ENCODE results near the gene NGFR. TPM values are rescaled to one million over a fixed set of nuclear protein-coding genes. Genes with fewer than 3 reads are reported as not detected.
A peak's percentile ranks its signal among the peaks of the same experiment; 100 is the strongest.
"Not testable (repeated sequence)": the region's sequence is repeated elsewhere in the genome, so short reads cannot be mapped to it uniquely, and the experiment has no call there.

The NGFR gene
- polyA plus RNA-seq, 1 donor from 2014 or later: not detected

DNA sequence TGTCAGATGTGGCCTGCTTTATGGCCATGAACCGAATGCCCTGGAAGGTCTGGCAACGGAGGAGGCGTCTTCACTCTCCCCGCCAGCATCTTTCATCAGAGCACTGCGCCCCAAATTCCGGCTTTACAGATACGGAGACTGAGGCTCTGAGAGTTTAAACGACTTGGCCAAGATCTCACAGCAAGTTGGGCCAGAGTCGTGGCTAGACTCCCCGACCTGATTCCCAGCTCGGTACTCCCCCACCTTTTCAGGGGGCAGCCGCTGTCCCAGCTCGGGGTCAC, 1.7 kb downstream of the NGFR start:
- H3K4me1 Mint-ChIP-seq: peaks cover 10 to 13% (median 10%) of the 10 kb centered on the region in 3 donors
- H3K36me3 Mint-ChIP-seq: no peaks in the 10 kb centered on the region
- H3K9me3 Mint-ChIP-seq: no peaks in the 10 kb centered on the region
- peak overlapping the region; percentile 63 to 89 (median 82) for H3K4me3 Mint-ChIP-seq
- H3K27me3 Mint-ChIP-seq: peaks cover 33% of the 10 kb centered on the region
- H3K27ac Mint-ChIP-seq: no peak overlapping the region

GRCh38 chr17:49497148-49498028, 2.3 kb downstream of the NGFR start:
- Mint-ChIP-seq H3K27ac (peak overlapping the region in 1 of 3 donors; percentile 76), H3K36me3 (no peaks in the 10 kb centered on the region), H3K4me3 (peak overlapping the region; percentile 69 to 89 (median 82)), H3K27me3 (peaks cover 36% of the 10 kb centered on the region), H3K9me3 (no peaks in the 10 kb centered on the region), H3K4me1 (peaks cover 10 to 13% (median 10%) of the 10 kb centered on the region in 3 donors)

GRCh38 chr17:49498029-49498615, 3.0 kb downstream of the NGFR start:
- no peaks in the 10 kb centered on the region for H3K36me3 Mint-ChIP-seq
- H3K4me3 Mint-ChIP-seq: peak overlapping the region; percentile 68 to 89 (median 78)
- peaks cover 5 to 13% (median 10%) of the 10 kb centered on the region in 3 donors for H3K4me1 Mint-ChIP-seq
- no peak overlapping the region for H3K27ac Mint-ChIP-seq
- no peaks in the 10 kb centered on the region for H3K9me3 Mint-ChIP-seq
- peaks cover 38% of the 10 kb centered on the region for H3K27me3 Mint-ChIP-seq

GRCh38 chr17:49501496-49501895, 6.4 kb downstream of the NGFR start:
- no peak overlapping the region for H3K27ac Mint-ChIP-seq
- no peaks in the 10 kb centered on the region for H3K36me3 Mint-ChIP-seq
- peaks cover 5 to 7% (median 6%) of the 10 kb centered on the region in 3 donors for H3K4me1 Mint-ChIP-seq
- peaks cover 51% of the 10 kb centered on the region for H3K27me3 Mint-ChIP-seq
- H3K4me3 Mint-ChIP-seq: no peak overlapping the region
- peaks cover 0 to 1% (median 0%) of the 10 kb centered on the region in 3 donors for H3K9me3 Mint-ChIP-seq

GRCh38 chr17:49502254-49502653, 7.2 kb downstream of the NGFR start:
- Mint-ChIP-seq H3K36me3 (no peaks in the 10 kb centered on the region), H3K27me3 (peaks cover 53% of the 10 kb centered on the region), H3K4me1 (peaks cover 4 to 7% (median 5%) of the 10 kb centered on the region in 3 donors), H3K27ac (no peak overlapping the region), H3K9me3 (peaks cover 0 to 1% (median 0%) of the 10 kb centered on the region in 3 donors), H3K4me3 (no peak overlapping the region)

DNA sequence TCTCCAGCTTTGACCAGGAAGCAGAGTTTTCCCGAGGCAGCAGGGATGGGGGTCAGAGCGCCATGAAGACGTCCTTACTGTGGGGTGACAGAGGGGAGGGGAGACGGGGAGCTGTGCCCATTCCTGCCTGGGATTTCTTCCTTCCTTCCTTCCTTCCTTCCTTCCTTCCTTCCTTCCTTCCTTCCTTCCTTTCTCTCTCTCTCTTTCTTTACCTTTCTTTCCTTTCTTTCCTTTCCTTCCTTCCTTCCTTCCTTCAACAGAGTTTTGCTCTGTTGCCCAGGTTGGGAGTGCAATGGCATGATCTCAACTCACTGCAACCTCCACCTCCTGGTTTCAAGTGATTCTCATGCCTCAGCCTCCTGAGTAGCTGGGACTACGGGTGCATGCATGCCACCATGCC, 7.6 kb downstream of the NGFR start:
- not testable (repeated sequence) for H3K36me3 Mint-ChIP-seq, H3K9me3 Mint-ChIP-seq, H3K27ac Mint-ChIP-seq, H3K4me1 Mint-ChIP-seq
- Mint-ChIP-seq H3K27me3 (peaks cover 52% of the 10 kb centered on the region), H3K4me3 (peak overlapping the region in 1 of 4 donors; percentile 3)

DNA sequence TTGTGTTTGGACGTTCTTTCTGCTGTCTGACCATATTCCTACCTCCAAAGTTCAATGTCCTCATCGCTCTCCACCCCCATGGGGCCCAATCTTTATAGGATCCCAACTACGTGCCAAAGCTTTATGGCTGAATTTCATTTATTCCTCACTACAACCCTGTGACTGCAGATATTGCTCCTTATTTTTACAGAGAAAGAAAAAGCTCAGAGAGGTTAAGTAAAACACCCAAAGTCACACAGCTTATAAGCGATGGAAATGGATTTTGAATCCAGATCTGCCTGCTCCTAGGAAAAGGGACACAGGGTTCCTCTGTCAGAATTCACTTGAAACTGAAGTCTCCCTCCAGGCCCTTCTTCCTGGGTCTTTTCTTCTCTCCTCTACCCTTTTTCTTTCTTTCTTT, 9.3 kb downstream of the NGFR start:
- Mint-ChIP-seq H3K27me3 (peaks cover 43% of the 10 kb centered on the region), H3K4me3 (no peak overlapping the region), H3K27ac (no peak overlapping the region), H3K36me3 (no peaks in the 10 kb centered on the region), H3K4me1 (peaks cover 0 to 2% (median 0%) of the 10 kb centered on the region in 3 donors), H3K9me3 (peaks cover 0 to 1% (median 0%) of the 10 kb centered on the region in 3 donors)

GRCh38 chr17:49505854-49506253, 10.8 kb downstream of the NGFR start:
- Mint-ChIP-seq H3K27ac (no peak overlapping the region), H3K27me3 (peaks cover 31% of the 10 kb centered on the region), H3K36me3 (no peaks in the 10 kb centered on the region), H3K4me3 (no peak overlapping the region), H3K4me1 (no peaks in the 10 kb centered on the region), H3K9me3 (peaks cover 0 to 1% (median 0%) of the 10 kb centered on the region in 3 donors)

- Mint-ChIP-seq H3K27me3 (peaks cover 29% of the 10 kb centered on the region), H3K36me3 (no peaks in the 10 kb centered on the region), H3K4me1 (no peaks in the 10 kb centered on the region), H3K27ac (no peak overlapping the region), H3K9me3 (peaks cover 0 to 1% (median 0%) of the 10 kb centered on the region in 3 donors), H3K4me3 (no peak overlapping the region)
Measured at GRCh38 chr17:49506282-49506681, 11.2 kb downstream of the NGFR start.

- Mint-ChIP-seq H3K27me3 (peaks cover 22% of the 10 kb centered on the region), H3K36me3 (no peaks in the 10 kb centered on the region), H3K4me3 (no peak overlapping the region), H3K4me1 (no peaks in the 10 kb centered on the region), H3K9me3 (peaks cover 0 to 1% (median 0%) of the 10 kb centered on the region in 3 donors), H3K27ac (no peak overlapping the region)
Measured at GRCh38 chr17:49508061-49508865, 13.2 kb downstream of the NGFR start.

DNA sequence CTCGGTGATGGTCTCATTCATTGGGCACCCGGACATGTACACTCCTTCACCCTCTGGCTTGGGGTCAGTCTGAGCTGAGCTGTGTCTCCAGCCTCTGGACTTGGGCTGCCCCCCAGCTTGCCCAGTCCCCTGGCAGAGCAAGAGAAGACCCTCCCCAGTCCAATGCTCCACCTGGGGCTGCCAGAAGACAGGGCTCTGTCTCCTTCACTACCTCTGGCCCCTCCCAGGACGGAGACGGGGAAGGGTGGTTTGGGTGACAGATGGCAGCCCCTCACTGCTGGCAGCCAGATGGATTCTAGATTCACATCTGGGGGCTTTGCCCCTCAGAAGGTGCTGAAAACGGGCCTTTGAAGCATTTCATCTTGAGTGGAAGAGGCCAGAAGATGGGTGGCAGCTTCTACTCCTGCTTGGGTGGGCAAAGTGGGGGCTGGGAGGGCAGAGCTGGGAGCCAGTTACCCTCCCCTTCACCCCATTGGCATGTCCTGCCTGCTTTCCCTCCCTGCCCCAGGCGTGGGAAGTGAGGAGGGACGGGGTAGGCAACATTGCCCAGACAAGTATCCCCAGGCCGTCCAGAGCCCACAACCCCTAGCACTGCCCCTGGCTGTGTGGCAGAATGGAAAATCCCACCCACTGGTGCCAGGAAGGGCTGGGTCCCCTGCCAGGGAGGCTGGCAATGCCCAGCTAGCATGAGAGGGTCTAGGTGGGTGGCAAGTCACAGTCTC, 13.9 kb downstream of the NGFR start:
- Mint-ChIP-seq H3K27me3 (peaks cover 18% of the 10 kb centered on the region), H3K9me3 (peaks cover 0 to 1% (median 0%) of the 10 kb centered on the region in 3 donors), H3K36me3 (no peaks in the 10 kb centered on the region), H3K27ac (no peak overlapping the region), H3K4me1 (no peaks in the 10 kb centered on the region), H3K4me3 (no peak overlapping the region)

DNA sequence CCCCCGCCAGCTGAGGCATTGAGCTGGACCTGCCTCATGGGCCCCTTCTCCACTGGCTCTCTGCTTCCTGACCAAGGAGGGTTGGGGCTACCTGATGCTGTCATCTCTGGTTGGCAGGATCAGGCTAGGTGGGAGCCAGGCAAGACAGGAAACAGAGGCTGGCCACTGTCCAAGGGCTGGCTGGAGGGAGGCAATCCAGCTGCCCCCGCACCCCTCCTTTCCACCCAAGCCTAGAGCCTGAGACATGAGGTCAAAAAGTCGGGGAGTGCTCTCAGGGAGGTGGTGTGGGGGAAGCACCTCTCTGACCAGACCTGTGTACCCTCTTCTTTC, 14.5 kb downstream of the NGFR start:
- peaks cover 14% of the 10 kb centered on the region for H3K27me3 Mint-ChIP-seq

GRCh38 chr17:49510059-49510719, 15.1 kb downstream of the NGFR start:
- H3K9me3 Mint-ChIP-seq: no peaks in the 10 kb centered on the region

More for the DNA sequence above, 14.5 kb downstream of the NGFR start:
- Mint-ChIP-seq H3K36me3 (no peaks in the 10 kb centered on the region), H3K27ac (no peak overlapping the region), H3K9me3 (peaks cover 0 to 1% (median 0%) of the 10 kb centered on the region in 3 donors), H3K4me3 (no peak overlapping the region), H3K4me1 (no peaks in the 10 kb centered on the region)

DNA sequence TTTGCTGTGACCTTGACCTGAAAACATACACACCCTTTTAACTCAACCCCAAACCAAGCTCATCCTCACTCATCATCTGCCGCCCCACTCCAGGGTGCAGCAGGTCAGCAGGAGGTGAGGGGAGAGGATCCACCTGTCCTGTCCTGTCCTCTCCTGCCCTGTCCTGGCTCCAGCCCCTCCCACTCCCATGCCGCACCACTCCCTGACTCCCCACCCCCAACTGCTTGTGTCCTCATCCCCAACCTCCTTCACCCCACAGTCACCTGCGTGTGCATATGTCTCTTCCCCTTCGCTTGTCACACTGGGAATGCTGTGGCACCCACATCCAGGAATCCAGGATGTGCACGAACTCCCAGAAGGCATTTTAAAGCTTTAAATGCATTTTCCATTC, 15.6 kb downstream of the NGFR start:
- Mint-ChIP-seq H3K36me3 (no peaks in the 10 kb centered on the region), H3K27me3 (peaks cover 13% of the 10 kb centered on the region), H3K4me3 (no peak overlapping the region), H3K9me3 (no peaks in the 10 kb centered on the region), H3K4me1 (no peaks in the 10 kb centered on the region), H3K27ac (no peak overlapping the region)

More at GRCh38 chr17:49510059-49510719, 15.1 kb downstream of the NGFR start:
- Mint-ChIP-seq H3K4me3 (no peak overlapping the region), H3K27me3 (peaks cover 13% of the 10 kb centered on the region), H3K4me1 (no peaks in the 10 kb centered on the region), H3K36me3 (no peaks in the 10 kb centered on the region), H3K27ac (no peak overlapping the region)

All from IgD-negative memory B cell (primary cell).